ENCODE results near the gene ABHD17C. TPM values are rescaled to one million over a fixed set of nuclear protein-coding genes. Genes with fewer than 3 reads are reported as not detected.
A peak's percentile ranks its signal among the peaks of the same experiment; 100 is the strongest.

ABHD17C gene
- total and polyA plus RNA-seq, 2 of the 8 experiments (the other 6 are each of a cell fraction or from before 2014, with no cell fraction given): 20.2 to 29.8 TPM

DNA sequence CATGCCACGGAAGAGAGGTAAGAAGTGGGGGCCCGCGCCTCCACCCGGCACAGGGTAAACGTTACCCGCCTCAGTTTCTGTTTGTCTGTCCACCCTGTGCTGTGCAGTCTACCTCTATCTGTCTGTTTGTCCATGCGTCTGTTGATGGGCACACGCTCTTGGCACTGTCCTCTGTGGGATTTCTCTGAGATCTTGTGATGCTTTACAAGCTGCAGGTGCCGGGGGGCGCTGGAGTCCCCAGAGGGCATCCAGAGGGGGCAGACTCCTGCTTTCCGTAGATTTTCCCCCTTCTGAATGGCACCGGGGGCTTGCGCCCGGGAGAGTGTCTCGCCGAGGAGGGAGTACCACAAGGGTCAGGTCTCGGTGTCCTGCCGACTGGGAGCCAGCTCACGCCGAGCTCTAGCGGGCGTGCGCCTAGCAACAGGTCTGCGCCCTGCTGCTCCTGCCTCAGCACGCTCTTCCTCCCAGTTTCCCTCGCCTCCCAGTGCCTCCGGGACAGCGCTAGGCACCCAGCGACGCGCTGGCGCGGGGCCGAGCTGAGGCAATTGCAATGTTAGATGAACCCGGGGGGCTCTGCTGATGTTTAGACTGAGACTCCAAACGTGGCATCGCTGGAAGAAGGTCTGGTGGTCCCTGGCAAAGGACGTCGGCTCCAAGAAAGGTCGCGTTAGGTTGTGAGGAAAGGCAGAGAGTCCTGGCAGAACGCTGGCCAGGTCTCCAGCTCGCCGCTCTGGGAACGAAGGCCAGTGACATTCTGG is 84.7 kb downstream of the ABHD17C start:
- Histone ChIP-seq H2BK15ac (ENCODE audit: low read length) (no peak overlapping the region), H3K4me2 (ENCODE audit: insufficient read depth in 1 of 2, low read depth in 2 of 2, low read length in 2 of 2) (peak overlapping the region; percentile 98 to 99), H3K79me1 (ENCODE audit: low read depth, low read length) (no peaks in the 10 kb centered on the region), H3K18ac (ENCODE audit: extremely low read depth, low read length) (no peak overlapping the region), H4K91ac (replicated peaks; ENCODE audit: insufficient read length, low read length) (no peak overlapping the region), H3K79me2 (ENCODE audit: control insufficient read depth in 1 of 2, insufficient read depth in 2 of 2, low read length in 2 of 2) (no peaks in the 10 kb centered on the region), H3K23ac (ENCODE audit: insufficient read length) (no peak overlapping the region), H3K4ac (replicated peaks; ENCODE audit: insufficient read length, low read depth, low read length) (no peak overlapping the region), H3K36me3 (ENCODE audit: control insufficient read depth in 2 of 4, insufficient read depth in 4 of 4, low read length in 3 of 4) (no peaks in the 10 kb centered on the region), H3K23me2 (ENCODE audit: low read depth, low read length) (peaks cover 15% of the 10 kb centered on the region), H2BK5ac (ENCODE audit: low read depth, low read length) (no peak overlapping the region), H3K9me3 (ENCODE audit: insufficient read depth in 2 of 2, low read depth in 1 of 2, low read length in 1 of 2) (no peaks in the 10 kb centered on the region), H4K5ac (ENCODE audit: insufficient read length, low read depth, low read length) (no peak overlapping the region), H3K14ac (ENCODE audit: insufficient read length) (no peak overlapping the region), H3K27ac (ENCODE audit: low read depth, low read length) (no peak overlapping the region), H2BK120ac (replicated peaks; ENCODE audit: low read depth, low read length) (no peak overlapping the region), H3K9ac (replicated peaks in 1 of 4; ENCODE audit: extremely low read depth in 1 of 4, low read depth in 3 of 4, low read length in 3 of 4) (no peak overlapping the region), H2AFZ (ENCODE audit: low read length) (no peak overlapping the region), H2BK20ac (ENCODE audit: low read length) (no peak overlapping the region), H4K20me1 (replicated peaks in 1 of 2; ENCODE audit: control insufficient read depth in 1 of 2, insufficient read depth in 2 of 2, low read length in 2 of 2) (peaks cover 0 to 5% of the 10 kb centered on the region in 2 experiments), H4K8ac (ENCODE audit: extremely low read depth, insufficient read depth, low read length) (no peak overlapping the region; the same call in 1 of the 2 replicates), H3K4me1 (replicated peaks in 1 of 4; ENCODE audit: control insufficient read depth in 3 of 4, insufficient read depth in 4 of 4, low read length in 3 of 4) (peaks cover 0 to 7% (median 4%) of the 10 kb centered on the region in 4 experiments; a peak in 5 of 7 replicates), H3K56ac (replicated peaks; ENCODE audit: insufficient read length, low read depth, low read length) (no peak overlapping the region), H2BK12ac (ENCODE audit: low read depth, low read length) (no peak overlapping the region), H2AK5ac (ENCODE audit: low read depth, low read length) (no peak overlapping the region), H3K27me3 (replicated peaks in 1 of 4; ENCODE audit: control insufficient read depth in 3 of 4, extremely low read depth in 1 of 4, insufficient read depth in 3 of 4, low read length in 3 of 4) (peaks cover 4 to 43% (median 33%) of the 10 kb centered on the region in 4 experiments), H3K4me3 (ENCODE audit: extremely low read depth in 1 of 4, insufficient read depth in 2 of 4, low read depth in 3 of 4, low read length in 4 of 4) (peak overlapping the region; percentile 28 to 63 (median 46))
- ChIA-PET POLR2A (ENCODE audit: partially characterized antibody) (interaction anchor here (0.8 to 2.3 kb wide), 6 partner anchors 27 to 217 kb away, joined by 3 to 9 read pairs (median 4); partner anchors contain the start of gene ABHD17C), CTCF (ENCODE audit: partially characterized antibody) (interaction anchor here (0.6 to 8.3 kb wide), 108 partner anchors 9 to 489 kb away, joined by 3 to 133 read pairs (median 4); no protein-coding TSS in a partner anchor)
- 2% methylated on average over 37 of the region's 45 CpGs; no CpG with 5 or more reads in 1 of the 2 experiments for WGBS, 2 experiments (ENCODE audit: extremely low coverage in 1 of 2, insufficient coverage in 1 of 2, insufficient read length in 1 of 2, insufficient replicate concordance in 2 of 2, low coverage in 1 of 2, low lambda C conversion rate in 2 of 2, missing lambda C conversion rate in 1 of 2)
- FAIRE-seq (no peak), DNase-seq (ENCODE audit: low read depth in 1 of 2, low spot score in 2 of 2) (peak; percentile 10 to 74)
- TF ChIP-seq, protein P1, sequence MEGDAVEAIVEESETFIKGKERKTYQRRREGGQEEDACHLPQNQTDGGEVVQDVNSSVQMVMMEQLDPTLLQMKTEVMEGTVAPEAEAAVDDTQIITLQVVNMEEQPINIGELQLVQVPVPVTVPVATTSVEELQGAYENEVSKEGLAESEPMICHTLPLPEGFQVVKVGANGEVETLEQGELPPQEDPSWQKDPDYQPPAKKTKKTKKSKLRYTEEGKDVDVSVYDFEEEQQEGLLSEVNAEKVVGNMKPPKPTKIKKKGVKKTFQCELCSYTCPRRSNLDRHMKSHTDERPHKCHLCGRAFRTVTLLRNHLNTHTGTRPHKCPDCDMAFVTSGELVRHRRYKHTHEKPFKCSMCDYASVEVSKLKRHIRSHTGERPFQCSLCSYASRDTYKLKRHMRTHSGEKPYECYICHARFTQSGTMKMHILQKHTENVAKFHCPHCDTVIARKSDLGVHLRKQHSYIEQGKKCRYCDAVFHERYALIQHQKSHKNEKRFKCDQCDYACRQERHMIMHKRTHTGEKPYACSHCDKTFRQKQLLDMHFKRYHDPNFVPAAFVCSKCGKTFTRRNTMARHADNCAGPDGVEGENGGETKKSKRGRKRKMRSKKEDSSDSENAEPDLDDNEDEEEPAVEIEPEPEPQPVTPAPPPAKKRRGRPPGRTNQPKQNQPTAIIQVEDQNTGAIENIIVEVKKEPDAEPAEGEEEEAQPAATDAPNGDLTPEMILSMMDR (IDR thresholded peaks at IDR 0.05; ENCODE audit: control extremely low read depth in 1 of 3, insufficient read depth in 1 of 3, low read depth in 1 of 3, low read length in 3 of 3): peak in 2 of 3 experiments; percentile 7 to 25; a peak in 2 of 4 replicates
- TF ChIP-seq SAP30 (IDR thresholded peaks at IDR 0.05; ENCODE audit: insufficient read depth, insufficient replicate concordance, low read length) (peak; percentile 45), SP1 (IDR thresholded peaks at IDR 0.05; ENCODE audit: low read depth, low read length) (no peak), PHF8 (conservative IDR thresholded peaks at IDR 0.05; ENCODE audit: low read depth, low read length) (no peak), HDAC2 (IDR thresholded peaks at IDR 0.05; ENCODE audit: borderline replicate concordance in 1 of 2, low read depth in 2 of 2, low read length in 2 of 2) (0 out of 4 replicates have a peak, but pooled peaks of 1 of the 2 experiments have one; percentile 7), SUZ12 (IDR thresholded peaks at IDR 0.05; ENCODE audit: low read length) (peak; percentile 70; the same call in 1 of the 2 replicates), RAD21 (IDR thresholded peaks at IDR 0.05 in 1 of 2, conservative IDR thresholded peaks at IDR 0.05 in 1 of 2; ENCODE audit: low read depth in 2 of 2, low read length in 2 of 2) (0 out of 4 replicates have a peak, but pooled peaks of 1 of the 2 experiments have one; percentile 4)

Measured in H1 (cell line).